ENCODE results near the gene UQCRC1. TPM values are rescaled to one million over a fixed set of nuclear protein-coding genes. Genes with fewer than 3 reads are reported as not detected.
"Not testable (repeated sequence)": the region's sequence is repeated elsewhere in the genome, so short reads cannot be mapped to it uniquely, and the experiment has no call there.

The UQCRC1 gene
- total RNA-seq, 1 experiment from 2014 or later: 243 TPM

DNA sequence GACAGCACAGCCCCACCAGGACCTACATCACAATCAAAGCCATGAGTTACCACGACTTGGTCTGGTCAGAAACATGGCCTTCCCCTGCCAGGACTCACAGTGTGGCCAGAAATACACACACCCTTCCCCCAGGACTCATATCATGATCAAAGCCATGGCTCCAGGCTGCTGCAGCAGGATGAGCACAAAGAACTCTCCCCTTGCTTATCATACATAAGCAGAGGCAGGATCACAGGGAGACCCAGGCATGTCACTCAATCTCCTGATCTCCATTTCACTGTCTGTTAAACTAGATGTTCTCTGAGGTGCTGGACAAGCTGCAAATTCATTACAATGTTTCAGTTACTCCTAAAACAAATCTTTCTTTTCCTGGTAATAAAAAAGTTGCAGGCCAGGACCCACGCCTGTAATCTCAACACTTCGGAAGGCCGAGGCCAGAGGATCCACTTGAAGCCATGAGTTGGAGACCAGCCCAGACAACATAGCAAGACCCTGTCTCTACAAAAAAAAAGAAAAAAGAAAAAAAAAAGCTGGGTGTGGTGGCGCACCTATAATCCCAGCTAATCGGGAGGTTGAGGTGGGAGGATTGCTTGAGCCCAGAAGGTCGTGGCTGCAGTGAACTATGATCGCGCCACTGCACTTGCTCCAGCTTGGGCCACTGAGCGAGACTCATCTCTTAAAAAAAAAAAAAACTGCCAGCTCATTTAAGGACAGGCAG lies 54.1 kb downstream of the UQCRC1 start:
- DNase-seq: no peak
- H3K4me3 ChIP-seq: no peak overlapping the region

DNA sequence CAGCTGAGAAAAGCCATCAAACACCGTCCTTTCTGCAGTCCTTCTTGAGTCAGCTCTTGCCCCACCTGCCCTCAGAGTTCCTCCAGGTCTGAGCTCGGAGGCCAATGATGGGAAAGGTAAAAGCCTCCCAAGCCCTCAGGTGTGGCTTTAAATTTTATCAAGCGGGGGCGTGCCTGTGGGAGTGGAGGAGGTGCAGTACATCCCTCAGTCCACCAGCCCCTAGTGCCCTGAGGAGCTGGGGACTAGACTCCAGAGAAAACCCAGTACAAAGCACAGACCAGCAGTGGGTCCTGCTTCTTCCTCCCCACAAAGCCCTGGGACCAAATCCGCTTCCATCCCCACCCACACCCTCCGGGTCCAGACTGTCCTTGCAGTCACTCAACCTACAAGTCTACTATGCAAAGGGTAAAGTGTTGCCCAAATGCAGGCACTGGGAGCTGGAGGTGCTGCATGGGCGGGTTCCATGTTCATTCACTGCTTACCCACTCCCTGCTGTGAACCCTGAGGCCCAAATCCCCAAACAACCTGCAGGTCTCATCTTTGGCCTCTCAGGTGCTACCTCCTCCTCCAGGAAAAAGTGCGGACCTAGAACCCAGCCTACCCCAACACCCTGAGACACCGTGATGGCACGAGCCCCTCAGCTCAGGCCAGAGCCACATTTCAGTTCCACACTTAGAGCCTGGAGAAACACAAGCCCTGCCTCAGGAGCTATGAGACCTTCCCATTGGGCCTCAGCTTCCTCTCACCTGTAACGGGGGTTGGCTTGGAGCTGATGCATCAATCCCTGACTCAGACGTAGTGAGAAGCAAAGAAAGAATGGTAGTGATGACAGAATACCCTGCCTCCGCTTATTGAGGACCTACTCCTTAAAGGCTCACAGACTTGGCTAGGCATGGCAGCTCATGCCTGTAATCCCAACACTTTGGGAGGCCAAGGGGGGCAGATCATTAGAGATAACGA lies 55.3 kb downstream of the UQCRC1 start:
- Histone ChIP-seq H3K27me3 (no peaks in the 10 kb centered on the region), H3K36me3 (no peaks in the 10 kb centered on the region), H3K9me3 (no peaks in the 10 kb centered on the region), H3K4me3 (no peak overlapping the region)
- DNase-seq: no peak

More for the DNA sequence above, 54.1 kb downstream of the UQCRC1 start:
- H3K36me3 ChIP-seq: no peaks in the 10 kb centered on the region
- H3K27me3 ChIP-seq: no peaks in the 10 kb centered on the region
- no peaks in the 10 kb centered on the region for H3K9me3 ChIP-seq

DNA sequence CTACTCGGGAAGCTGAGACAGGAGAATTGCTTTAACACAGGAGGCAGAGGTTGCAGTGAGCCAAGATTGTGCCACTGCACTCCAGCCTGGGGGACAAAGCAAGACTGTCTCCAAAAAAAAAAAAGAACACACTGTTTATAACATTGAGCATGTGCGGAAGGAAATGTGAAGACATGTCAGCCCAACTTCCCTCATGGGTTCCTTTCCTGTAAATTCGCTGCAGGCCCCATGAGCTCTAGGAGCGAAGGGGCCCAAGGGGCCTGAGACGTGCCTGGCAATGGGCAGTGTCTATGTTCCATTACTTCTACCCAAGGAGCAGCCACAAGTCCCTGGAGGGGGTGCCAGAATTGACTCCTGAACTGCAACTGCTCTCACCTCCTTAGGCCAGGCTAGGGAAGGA lies 56.1 kb downstream of the UQCRC1 start:
- no peak for DNase-seq

DNA sequence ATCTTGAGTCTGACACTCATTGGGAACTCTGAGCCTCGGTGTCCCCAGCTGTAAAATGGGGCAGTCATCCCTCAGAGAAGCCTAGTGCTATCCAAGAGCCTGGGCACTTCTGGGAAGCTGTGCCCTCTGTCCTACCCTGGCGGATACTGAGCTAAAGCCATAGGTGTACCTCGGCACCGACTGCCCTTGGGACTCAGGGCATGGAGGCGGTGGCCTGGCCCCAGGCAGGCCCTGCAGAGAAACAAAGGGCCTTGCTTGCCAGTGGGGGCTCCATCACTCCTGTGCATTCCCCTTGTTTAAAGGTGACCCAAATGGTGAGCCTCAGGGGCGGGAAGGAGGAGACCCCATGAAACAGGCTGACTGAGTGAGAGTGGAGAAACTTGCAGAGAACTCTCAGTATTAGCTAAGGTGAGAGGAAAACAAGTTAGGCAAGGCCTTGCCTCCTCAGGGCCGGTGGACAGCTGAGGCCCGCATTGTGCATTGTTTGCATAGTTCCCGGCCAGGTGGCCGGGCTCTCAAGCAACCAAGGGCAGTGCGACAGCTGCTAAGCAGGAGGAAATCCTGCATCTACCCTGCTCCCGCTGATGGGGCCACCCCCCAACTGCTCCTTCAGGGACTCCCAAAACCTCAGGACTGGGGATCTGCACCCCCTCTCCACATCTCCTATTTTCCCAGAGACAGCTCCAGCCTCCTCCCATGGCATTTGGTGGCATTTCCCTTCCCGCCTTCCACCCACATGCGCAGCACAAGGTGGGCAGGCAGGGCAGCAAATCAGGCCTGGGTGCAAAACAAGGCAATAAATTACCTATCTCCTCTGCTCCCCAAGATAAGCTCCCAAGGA lies 57.1 kb downstream of the UQCRC1 start:
- no peak for DNase-seq
- Histone ChIP-seq H3K9me3 (no peaks in the 10 kb centered on the region), H3K27me3 (no peaks in the 10 kb centered on the region), H3K4me3 (no peak overlapping the region), H3K36me3 (no peaks in the 10 kb centered on the region)

More for the DNA sequence above, 56.1 kb downstream of the UQCRC1 start:
- H3K36me3 ChIP-seq: no peaks in the 10 kb centered on the region
- H3K27me3 ChIP-seq: no peaks in the 10 kb centered on the region
- no peaks in the 10 kb centered on the region for H3K9me3 ChIP-seq
- H3K4me3 ChIP-seq: no peak overlapping the region

DNA sequence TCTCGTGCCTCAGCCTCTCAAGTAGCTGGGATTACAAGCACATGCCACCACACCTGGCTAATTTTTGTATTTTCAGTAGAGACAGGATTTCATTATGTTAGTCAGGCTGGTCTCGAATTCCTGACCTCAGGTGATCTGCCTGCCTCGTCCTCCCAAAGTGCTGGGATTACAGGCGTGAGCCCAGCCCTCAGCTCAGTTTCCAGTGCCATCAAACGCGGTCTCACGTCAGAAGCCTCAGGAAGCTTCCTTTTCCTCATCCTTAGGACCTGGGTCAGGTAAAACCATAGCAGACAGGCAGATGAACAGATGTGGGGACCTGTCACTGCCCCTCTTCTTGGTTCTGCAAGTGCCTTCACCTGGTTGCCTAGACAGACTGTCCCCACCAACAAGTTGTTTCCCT lies 57.8 kb downstream of the UQCRC1 start:
- H3K27me3 ChIP-seq, H3K9me3 ChIP-seq, H3K4me3 ChIP-seq, H3K36me3 ChIP-seq, DNase-seq: not testable (repeated sequence)

Other genes starting within 250 kb of the UQCRC1 start
- not detected in 2 replicates for gene FBXW12, start 237.4 kb downstream of the UQCRC1 start, total RNA-seq (2014; rRNA removed; shearing (Covaris generic); ENCODE audit: low replicate concordance)
- 1.6 and 7.0 TPM in 2 replicates for gene PLXNB1, start 179.6 kb downstream of the UQCRC1 start, total RNA-seq (2014; rRNA removed; shearing (Covaris generic); ENCODE audit: low replicate concordance)
- gene CCDC51, start 169.5 kb downstream of the UQCRC1 start, total RNA-seq (2014; rRNA removed; shearing (Covaris generic); ENCODE audit: low replicate concordance): 26.9 and 28.6 TPM in 2 replicates
- gene TMA7, start 169.4 kb downstream of the UQCRC1 start, total RNA-seq (2014; rRNA removed; shearing (Covaris generic); ENCODE audit: low replicate concordance): 316 and 348 TPM in 2 replicates
- gene ATRIP, start 162.9 kb downstream of the UQCRC1 start, total RNA-seq (2014; rRNA removed; shearing (Covaris generic); ENCODE audit: low replicate concordance): 6.8 and 25.3 TPM in 2 replicates
- gene SHISA5, start 105.5 kb downstream of the UQCRC1 start, total RNA-seq (2014; rRNA removed; shearing (Covaris generic); ENCODE audit: low replicate concordance): 94.4 and 113 TPM in 2 replicates
- 0.84 and 3.2 TPM in 2 replicates for gene PFKFB4, start 52.8 kb downstream of the UQCRC1 start, total RNA-seq (2014; rRNA removed; shearing (Covaris generic); ENCODE audit: low replicate concordance)
- 1.1 TPM in 1 of 2 replicates, not detected in the other for gene UCN2, start 45.9 kb downstream of the UQCRC1 start, total RNA-seq (2014; rRNA removed; shearing (Covaris generic); ENCODE audit: low replicate concordance)
- gene COL7A1, start 14.3 kb downstream of the UQCRC1 start, total RNA-seq (2014; rRNA removed; shearing (Covaris generic); ENCODE audit: low replicate concordance): 1.3 and 12.2 TPM in 2 replicates
- not detected in 2 replicates for gene TMEM89, start 12.1 kb upstream of the UQCRC1 start, total RNA-seq (2014; rRNA removed; shearing (Covaris generic); ENCODE audit: low replicate concordance)
- 4.4 and 9.7 TPM in 2 replicates for gene SLC26A6, start 25.8 kb upstream of the UQCRC1 start, total RNA-seq (2014; rRNA removed; shearing (Covaris generic); ENCODE audit: low replicate concordance)
- 0.05 and 0.16 TPM in 2 replicates for gene CELSR3, start 53.2 kb upstream of the UQCRC1 start, total RNA-seq (2014; rRNA removed; shearing (Covaris generic); ENCODE audit: low replicate concordance)
- 2.0 and 4.8 TPM in 2 replicates for gene NCKIPSD, start 76.3 kb upstream of the UQCRC1 start, total RNA-seq (2014; rRNA removed; shearing (Covaris generic); ENCODE audit: low replicate concordance)
- gene IP6K2, start 107.6 kb upstream of the UQCRC1 start, total RNA-seq (2014; rRNA removed; shearing (Covaris generic); ENCODE audit: low replicate concordance): 14.6 and 15.9 TPM in 2 replicates
- 7.8 and 11.0 TPM in 2 replicates for gene PRKAR2A, start 238.2 kb upstream of the UQCRC1 start, total RNA-seq (2014; rRNA removed; shearing (Covaris generic); ENCODE audit: low replicate concordance)

Measured in MG63 (cell line).